SK-N-MC (cell line): Measurements from ENCODE around the gene IL9R.
"Not testable (repeated sequence)": the region's sequence is repeated elsewhere in the genome, so short reads cannot be mapped to it uniquely, and the experiment has no call there.

ENCODE experiments used
- DNase-seq: peaks from one replicate; pipeline ENCODE4 v3.0.0-alpha.2; 2011; ENCODE audit warnings: low read depth, low spot score
- H3K27ac ChIP-seq: fragments of 200-600 bp; sonication (generic); 2 replicates; pipeline ENCODE4 v1.5.1; 2016; ENCODE audit warnings: mixed run types
- H3K36me3 ChIP-seq: fragments of 200-600 bp; sonication (generic); 2 replicates; pipeline ENCODE4 v1.6.1; 2017; ENCODE audit warnings: antibody characterized with exemption, low read length, mixed read lengths; ENCODE audit not compliant: insufficient read depth
- H3K4me3 ChIP-seq: fragments of 200-600 bp; sonication (generic); 2 replicates; pipeline ENCODE4 v1.5.1; 2016
- H3K9ac ChIP-seq: fragments of 200-600 bp; sonication (generic); 2 replicates; pipeline ENCODE4 v1.8.0; 2017; ENCODE audit warnings: mixed run types, mixed read lengths; ENCODE audit not compliant: insufficient read length
- H3K9me3 ChIP-seq: fragments of 200-600 bp; sonication (generic); 2 replicates; pipeline ENCODE4 v1.6.1; 2017; ENCODE audit warnings: low read depth, mild to moderate bottlenecking, antibody characterized with exemption, low read length, moderate library complexity, mixed read lengths
- EZH2 ChIP-seq: fragments of 200-600 bp; sonication (generic); IDR thresholded peaks from one replicate; pipeline ENCODE4 v1.6.1; 2017; ENCODE audit warnings: antibody characterized with exemption
- FOXP2 ChIP-seq: optimal IDR thresholded peaks from 2 replicates; pipeline ENCODE3; 2011; ENCODE audit warnings: mild to moderate bottlenecking, moderate library complexity; ENCODE audit not compliant: insufficient read depth; ENCODE audit errors: extremely low read length, control extremely low read depth
- POLR2AphosphoS5 ChIP-seq: IDR thresholded peaks from 2 replicates; pipeline ENCODE4 v1.6.1; 2012; ENCODE audit warnings: mild to moderate bottlenecking, low read depth, low read length, borderline replicate concordance

IL9R gene

DNA sequence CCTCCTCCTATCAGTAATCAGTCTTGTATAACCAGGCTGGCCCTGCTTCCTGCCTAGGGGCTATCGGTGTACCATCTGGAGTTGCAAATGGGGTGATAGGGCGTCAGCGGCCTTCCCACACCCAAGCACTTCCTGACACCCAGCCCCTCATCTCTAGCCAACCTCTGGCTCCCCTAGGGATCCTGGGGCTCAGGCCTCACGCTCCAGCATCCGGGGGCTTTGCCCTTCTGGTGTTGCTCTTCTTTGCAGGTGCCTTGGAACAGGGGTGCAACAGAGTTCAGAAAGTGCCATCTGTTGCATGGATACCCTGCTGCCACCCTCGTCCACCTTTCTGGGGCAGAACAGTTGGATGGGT is 4.1 kb downstream of the IL9R start:
- no peak overlapping the region for H3K27ac ChIP-seq
- no peak for TF ChIP-seq POLR2AphosphoS5
- H3K36me3 ChIP-seq = no peaks in the 10 kb centered on the region
- no peak overlapping the region for H3K4me3 ChIP-seq
- H3K9ac ChIP-seq = no peak overlapping the region
- DNase-seq = no peak
- no peaks in the 10 kb centered on the region for H3K9me3 ChIP-seq

DNA sequence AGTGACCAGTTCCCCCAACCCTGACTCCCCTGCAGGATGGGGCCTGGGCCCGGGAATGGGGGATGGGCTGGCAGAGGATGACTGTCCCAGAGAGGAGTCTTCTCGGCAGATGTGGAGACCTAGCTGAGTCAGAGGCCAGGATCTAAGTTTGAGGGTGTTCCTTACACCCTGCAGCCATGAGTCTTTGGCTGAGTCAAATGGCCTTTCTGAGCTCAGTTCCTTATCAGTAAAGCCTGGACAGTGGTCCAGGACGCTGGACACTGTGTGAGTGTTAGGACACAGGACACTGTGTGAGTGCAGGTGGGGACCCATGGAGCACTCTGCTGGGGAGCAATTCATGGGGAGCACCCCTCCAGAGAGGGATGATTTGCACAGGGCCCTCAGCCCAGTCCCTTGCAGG is 5.0 kb downstream of the IL9R start:
- H3K27ac ChIP-seq = no peak overlapping the region
- no peak for TF ChIP-seq EZH2
- no peak for TF ChIP-seq FOXP2
- TF ChIP-seq POLR2AphosphoS5 = no peak
- H3K9ac ChIP-seq = no peak overlapping the region
- H3K36me3 ChIP-seq = no peaks in the 10 kb centered on the region
- no peaks in the 10 kb centered on the region for H3K9me3 ChIP-seq
- DNase-seq = no peak
- no peak overlapping the region for H3K4me3 ChIP-seq

DNA sequence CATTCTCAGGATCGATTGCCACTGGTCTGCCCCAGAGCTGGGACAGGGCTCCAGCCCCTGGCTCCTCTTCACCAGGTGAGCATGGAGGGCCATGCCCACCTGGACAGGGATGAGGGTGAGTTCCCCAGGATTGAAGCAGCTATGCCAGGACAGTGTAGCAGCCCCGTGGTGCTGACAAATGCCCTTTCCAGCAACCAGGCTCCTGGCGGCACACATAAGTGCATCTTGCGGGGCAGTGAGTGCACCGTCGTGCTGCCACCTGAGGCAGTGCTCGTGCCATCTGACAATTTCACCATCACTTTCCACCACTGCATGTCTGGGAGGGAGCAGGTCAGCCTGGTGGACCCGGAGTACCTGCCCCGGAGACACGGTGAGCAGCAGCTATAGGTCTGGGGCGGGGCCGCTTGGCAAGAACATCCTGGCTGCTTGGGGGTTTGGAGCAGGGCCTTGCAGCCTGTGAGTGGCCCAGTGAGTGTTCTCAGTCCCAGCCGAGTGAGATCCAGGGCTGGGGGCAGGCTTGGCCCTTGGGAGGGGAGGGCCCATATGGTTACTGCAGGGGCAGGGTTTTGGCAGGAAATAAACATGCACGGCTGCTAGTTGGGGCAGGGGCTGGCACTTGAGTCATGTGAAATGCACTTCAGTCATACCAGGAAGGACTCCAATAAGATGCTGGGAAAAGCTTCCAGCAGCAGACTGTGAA is 6.1 kb downstream of the IL9R start:
- H3K9me3 ChIP-seq = no peaks in the 10 kb centered on the region
- no peak overlapping the region for H3K27ac ChIP-seq
- H3K4me3 ChIP-seq = no peak overlapping the region
- DNase-seq = no peak
- no peaks in the 10 kb centered on the region for H3K36me3 ChIP-seq
- H3K9ac ChIP-seq = no peak overlapping the region
- no peak for TF ChIP-seq EZH2
- no peak for TF ChIP-seq POLR2AphosphoS5
- no peak for TF ChIP-seq FOXP2

DNA sequence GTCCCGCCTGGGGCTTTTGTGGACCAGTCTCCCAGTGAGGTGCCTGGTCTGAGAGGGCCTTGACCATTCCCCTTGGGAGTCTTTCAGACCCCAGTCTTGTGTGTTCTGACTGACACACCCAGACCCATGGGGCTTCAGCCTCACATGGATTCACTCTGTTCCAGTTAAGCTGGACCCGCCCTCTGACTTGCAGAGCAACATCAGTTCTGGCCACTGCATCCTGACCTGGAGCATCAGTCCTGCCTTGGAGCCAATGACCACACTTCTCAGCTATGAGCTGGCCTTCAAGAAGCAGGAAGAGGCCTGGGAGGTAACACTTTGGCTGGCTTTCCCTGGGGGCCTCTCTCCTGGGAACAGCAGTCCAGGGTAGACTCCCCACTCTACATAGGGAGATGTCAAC is 6.8 kb downstream of the IL9R start:
- Histone ChIP-seq H3K36me3 (no peaks in the 10 kb centered on the region), H3K4me3 (no peak overlapping the region), H3K27ac (no peak overlapping the region), H3K9ac (no peak overlapping the region), H3K9me3 (no peaks in the 10 kb centered on the region)
- DNase-seq = no peak
- TF ChIP-seq EZH2 (no peak), FOXP2 (no peak), POLR2AphosphoS5 (no peak)

DNA sequence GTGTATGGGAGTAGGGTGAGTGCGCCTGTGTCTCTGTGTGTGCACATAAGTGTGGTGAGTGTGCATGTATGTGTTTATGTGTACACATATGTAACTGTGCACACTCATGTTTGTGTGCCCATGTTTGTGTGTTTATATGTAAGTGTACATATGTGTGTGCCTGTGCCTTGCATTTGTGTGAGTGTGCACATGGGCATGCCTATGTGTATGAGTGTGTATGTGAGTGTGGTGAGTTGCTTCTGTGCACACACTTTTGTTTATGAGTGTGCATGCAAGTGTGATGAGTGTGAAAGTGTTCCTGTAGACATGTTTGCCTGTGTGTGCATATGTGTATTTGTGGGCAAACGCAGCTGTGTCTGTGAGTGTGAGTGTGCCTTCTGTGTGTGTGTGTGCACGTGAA is 7.2 kb downstream of the IL9R start:
- TF ChIP-seq FOXP2 (no peak), EZH2 (no peak), POLR2AphosphoS5 (no peak)
- H3K9ac ChIP-seq = no peak overlapping the region
- H3K9me3 ChIP-seq = no peaks in the 10 kb centered on the region
- H3K27ac ChIP-seq = no peak overlapping the region
- H3K36me3 ChIP-seq = no peaks in the 10 kb centered on the region
- DNase-seq = no peak
- H3K4me3 ChIP-seq = no peak overlapping the region

DNA sequence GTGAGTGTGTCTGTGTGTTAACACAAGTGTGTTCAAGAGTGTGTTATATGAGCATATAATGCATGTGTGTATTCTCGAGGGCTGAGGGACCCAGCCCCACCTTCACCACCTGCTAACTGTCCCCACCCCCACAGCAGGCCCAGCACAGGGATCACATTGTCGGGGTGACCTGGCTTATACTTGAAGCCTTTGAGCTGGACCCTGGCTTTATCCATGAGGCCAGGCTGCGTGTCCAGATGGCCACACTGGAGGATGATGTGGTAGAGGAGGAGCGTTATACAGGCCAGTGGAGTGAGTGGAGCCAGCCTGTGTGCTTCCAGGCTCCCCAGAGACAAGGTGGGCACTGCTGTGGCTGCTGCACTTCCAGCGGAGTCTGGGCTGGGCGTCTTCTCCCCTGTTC is 7.6 kb downstream of the IL9R start:
- H3K9me3 ChIP-seq = no peaks in the 10 kb centered on the region
- DNase-seq = no peak
- TF ChIP-seq POLR2AphosphoS5 (no peak), FOXP2 (no peak), EZH2 (no peak)

DNA sequence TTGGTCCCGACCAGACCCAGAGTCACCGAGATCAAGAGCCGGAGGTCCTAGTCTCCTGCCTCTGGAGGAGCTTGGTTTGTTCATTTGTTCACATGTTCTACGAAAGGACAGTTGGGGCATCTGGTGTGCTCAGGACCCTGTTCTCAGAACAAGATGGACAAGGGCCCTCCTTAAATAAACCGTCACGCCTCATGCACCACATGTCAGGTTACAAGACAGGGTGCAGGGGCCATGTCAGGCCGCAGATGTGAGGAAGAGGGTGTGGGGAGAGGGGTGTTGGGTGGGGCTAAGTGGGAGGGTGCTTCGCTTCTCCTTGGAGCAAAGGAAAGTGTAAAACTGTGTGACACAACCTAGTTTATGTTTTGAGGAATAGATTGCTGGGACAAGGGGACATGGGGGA is 9.0 kb downstream of the IL9R start:
- not testable (repeated sequence) for H3K36me3 ChIP-seq, H3K4me3 ChIP-seq, H3K9ac ChIP-seq, H3K27ac ChIP-seq, DNase-seq, H3K9me3 ChIP-seq

More for the DNA sequence above, 7.6 kb downstream of the IL9R start:
- no peak overlapping the region for H3K4me3 ChIP-seq
- no peak overlapping the region for H3K9ac ChIP-seq
- no peaks in the 10 kb centered on the region for H3K36me3 ChIP-seq
- no peak overlapping the region for H3K27ac ChIP-seq

DNA sequence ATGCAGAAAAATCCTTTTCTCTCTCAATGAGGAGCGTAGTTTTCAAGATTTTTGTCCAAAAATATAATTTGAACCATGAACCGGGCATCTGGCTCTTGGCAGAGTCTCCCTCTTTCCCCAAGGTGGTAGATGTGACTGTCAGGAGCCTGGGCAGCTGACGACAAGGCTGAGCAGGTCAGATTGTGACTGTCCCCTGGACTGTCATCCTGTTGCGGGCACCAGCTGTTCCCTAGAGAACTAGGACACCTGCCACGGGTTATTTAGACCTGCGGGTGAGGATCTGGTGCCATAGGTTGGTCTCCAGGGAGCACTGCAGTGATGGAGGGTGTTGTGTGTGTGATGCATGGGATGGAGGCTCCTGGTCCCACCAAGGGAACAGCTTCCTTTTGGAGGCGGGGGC is 10.9 kb downstream of the IL9R start:
- H3K9ac ChIP-seq, DNase-seq, H3K27ac ChIP-seq, H3K36me3 ChIP-seq, H3K9me3 ChIP-seq, H3K4me3 ChIP-seq: not testable (repeated sequence)

DNA sequence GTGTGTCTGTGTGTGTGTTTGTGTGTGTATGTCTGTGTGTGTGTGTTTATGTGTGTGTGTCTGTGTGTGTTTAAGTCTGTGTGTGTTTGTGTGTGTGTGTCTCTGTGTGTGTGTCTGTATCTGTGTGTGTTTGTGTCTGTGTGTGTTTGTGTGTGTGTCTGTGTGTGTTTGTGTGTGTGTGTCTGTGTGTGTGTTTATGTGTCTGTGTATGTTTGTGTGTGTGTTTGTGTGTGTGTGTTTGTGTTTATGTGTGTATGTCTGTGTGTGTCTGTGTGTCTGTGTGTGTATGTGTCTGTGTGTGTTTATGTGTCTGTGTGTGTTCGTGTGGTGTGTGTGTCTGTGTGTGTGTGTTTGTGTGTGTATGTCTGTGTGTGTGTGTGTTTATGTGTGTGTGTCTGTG is 11.4 kb downstream of the IL9R start:
- Histone ChIP-seq H3K4me3 (no peak overlapping the region), H3K9ac (no peak overlapping the region), H3K27ac (no peak overlapping the region), H3K9me3 (no peaks in the 10 kb centered on the region), H3K36me3 (no peaks in the 10 kb centered on the region)
- DNase-seq = no peak
- no peak for TF ChIP-seq FOXP2
- TF ChIP-seq EZH2 = no peak
- no peak for TF ChIP-seq POLR2AphosphoS5

DNA sequence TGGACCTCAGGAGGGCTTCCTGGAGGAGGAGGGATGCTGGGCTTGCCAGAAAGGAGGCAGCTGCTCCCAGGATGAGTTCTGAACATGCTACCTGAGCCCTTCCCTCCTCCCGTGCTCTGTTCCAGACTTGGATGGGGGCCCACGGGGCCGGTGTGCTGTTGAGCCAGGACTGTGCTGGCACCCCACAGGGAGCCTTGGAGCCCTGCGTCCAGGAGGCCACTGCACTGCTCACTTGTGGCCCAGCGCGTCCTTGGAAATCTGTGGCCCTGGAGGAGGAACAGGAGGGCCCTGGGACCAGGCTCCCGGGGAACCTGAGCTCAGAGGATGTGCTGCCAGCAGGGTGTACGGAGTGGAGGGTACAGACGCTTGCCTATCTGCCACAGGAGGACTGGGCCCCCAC is 12.2 kb downstream of the IL9R start:
- not testable (repeated sequence) for H3K9ac ChIP-seq, H3K4me3 ChIP-seq, H3K36me3 ChIP-seq, DNase-seq, H3K27ac ChIP-seq, H3K9me3 ChIP-seq

DNA sequence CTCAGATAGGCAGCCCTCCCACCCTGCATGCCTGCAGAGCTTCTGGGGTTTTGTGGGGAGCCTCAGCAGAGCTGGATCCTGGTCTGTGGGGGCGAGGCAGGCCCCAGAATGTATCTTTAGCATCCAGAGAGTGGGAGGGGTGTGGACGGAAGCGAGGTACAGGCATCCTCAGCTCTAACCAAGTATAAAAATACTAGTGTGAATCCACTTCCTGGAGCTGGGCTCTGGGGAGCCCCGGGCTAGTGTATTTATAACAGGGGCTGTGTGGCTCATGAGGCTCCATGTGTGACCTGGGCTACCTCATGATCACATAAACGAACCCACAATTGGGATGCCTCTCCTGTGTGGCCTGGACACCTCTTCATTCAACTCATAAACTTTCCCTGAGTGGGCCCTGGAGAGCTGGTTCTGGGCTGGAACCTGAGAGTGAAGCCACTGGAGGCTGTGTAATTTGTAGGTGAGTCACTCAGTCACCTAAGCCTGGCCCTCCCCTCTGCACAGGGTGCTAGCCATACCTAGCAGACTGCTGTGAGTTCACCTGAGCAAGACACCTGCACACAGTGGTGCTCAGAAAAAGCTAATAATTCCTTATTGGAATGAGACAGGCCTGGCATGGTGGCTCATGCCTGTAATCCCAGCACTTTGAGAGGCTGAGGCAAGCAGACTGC is 15.9 kb downstream of the IL9R start:
- DNase-seq, H3K36me3 ChIP-seq, H3K27ac ChIP-seq, H3K9me3 ChIP-seq, H3K4me3 ChIP-seq, H3K9ac ChIP-seq: not testable (repeated sequence)

DNA sequence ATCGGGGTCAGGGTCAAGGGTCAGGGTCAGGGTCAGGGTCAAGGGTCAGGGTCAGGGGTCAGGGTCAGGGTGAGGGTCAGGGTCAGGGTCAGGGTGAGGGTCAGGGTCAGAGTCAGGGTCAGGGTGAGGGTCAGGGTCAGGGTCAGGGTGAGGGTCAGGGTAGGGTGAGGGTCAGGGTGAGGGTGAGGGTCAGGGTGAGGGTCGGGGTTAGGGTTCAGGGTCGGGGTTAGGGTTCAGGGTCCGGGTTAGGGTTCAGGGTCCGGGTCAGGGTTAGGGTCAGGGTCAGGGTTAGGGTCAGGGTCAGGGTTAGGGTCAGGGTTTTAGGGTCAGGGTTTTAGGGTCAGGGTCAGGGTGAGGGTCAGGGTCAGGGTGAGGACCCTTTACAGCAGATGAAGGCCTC is 22.4 kb downstream of the IL9R start:
- not testable (repeated sequence) for H3K27ac ChIP-seq, H3K9ac ChIP-seq, H3K36me3 ChIP-seq, H3K9me3 ChIP-seq, H3K4me3 ChIP-seq, DNase-seq

DNA sequence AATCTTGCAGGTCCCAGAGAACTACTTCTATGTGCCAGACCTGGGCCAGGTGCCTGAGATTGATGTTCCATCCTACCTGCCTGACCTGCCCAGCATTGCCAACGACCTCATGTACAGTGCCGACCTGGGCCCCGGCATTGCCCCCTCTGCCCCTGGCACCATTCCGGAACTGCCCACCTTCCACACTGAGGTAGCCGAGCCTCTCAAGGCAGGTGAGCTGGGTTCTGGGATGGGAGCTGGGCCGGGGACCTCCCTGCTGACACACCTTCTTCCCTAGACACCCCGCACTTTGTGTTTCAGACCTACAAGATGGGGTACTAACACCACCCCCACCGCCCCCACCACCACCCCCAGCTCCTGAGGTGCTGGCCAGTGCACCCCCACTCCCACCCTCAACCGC is 25.5 kb downstream of the IL9R start:
- H3K9me3 ChIP-seq, H3K27ac ChIP-seq, H3K36me3 ChIP-seq, DNase-seq, H3K9ac ChIP-seq, H3K4me3 ChIP-seq: not testable (repeated sequence)
